Stimulated activated CD4-positive, alpha-beta T cell treated with anti-CD3 and anti-CD28 coated beads, TNF-alpha, amount 100 ng/mL, for 48 hours (primary cell): ENCODE data around the gene LSM12.
"Not testable (repeated sequence)": the region's sequence is repeated elsewhere in the genome, so short reads cannot be mapped to it uniquely, and the experiment has no call there.

Experiments
- DNase-seq, 3 donors: peaks; one replicate each; pipeline ENCODE4 v3.0.0-alpha.2; 2020; ENCODE audit warnings: low read depth in 3 of 3

The LSM12 gene

GRCh38 chr17:44076716-44077594 is 10.5 kb upstream of the LSM12 start:
- DNase-seq: no peak

- no peak for DNase-seq
Measured at GRCh38 chr17:44075598-44076293, 9.3 kb upstream of the LSM12 start.

GRCh38 chr17:44074911-44075285 is 8.4 kb upstream of the LSM12 start:
- DNase-seq: no peak

- DNase-seq: no peak
Measured at GRCh38 chr17:44074231-44074910, 7.9 kb upstream of the LSM12 start.

GRCh38 chr17:44071772-44072171 is 5.3 kb upstream of the LSM12 start:
- DNase-seq: no peak

GRCh38 chr17:44071198-44071520 is 4.7 kb upstream of the LSM12 start:
- peak; percentile 28 to 53 (median 52) for DNase-seq

GRCh38 chr17:44070455-44071197 is 4.2 kb upstream of the LSM12 start, which contains the start of gene G6PC3:
Gene G6PC3 (plus strand): TSS chr17:44070735. CDS start chr17:44070966, 231 bp downstream.
- peak; percentile 80 to 85 (median 84) for DNase-seq

- no peak for DNase-seq
Measured at GRCh38 chr17:44069974-44070454, 3.5 kb upstream of the LSM12 start.

- DNase-seq: no peak
Measured at GRCh38 chr17:44067545-44067940, 1.1 kb upstream of the LSM12 start.

- no peak for DNase-seq
Measured at GRCh38 chr17:44065668-44066203, 735 bp downstream of the LSM12 start.

- no peak for DNase-seq
Measured at GRCh38 chr17:44063704-44064639, 2.5 kb downstream of the LSM12 start.

GRCh38 chr17:44062871-44063270 is 3.6 kb downstream of the LSM12 start:
- no peak for DNase-seq

GRCh38 chr17:44061446-44061845 is 5.0 kb downstream of the LSM12 start:
- DNase-seq: no peak

- no peak for DNase-seq
Measured at GRCh38 chr17:44059101-44059892, 7.2 kb downstream of the LSM12 start.

GRCh38 chr17:44053125-44053872 is 13.2 kb downstream of the LSM12 start:
- DNase-seq: no peak

GRCh38 chr17:44049294-44050060 is 17.0 kb downstream of the LSM12 start:
- no peak for DNase-seq

GRCh38 chr17:44046893-44047292 is 19.6 kb downstream of the LSM12 start:
- DNase-seq: not testable (repeated sequence)

- no peak for DNase-seq
Measured at GRCh38 chr17:44045486-44045885, 21.0 kb downstream of the LSM12 start.
